GM18498 (cell line): ENCODE results near the gene PRPF6.

Experiments
- ATAC-seq: cut with Tn5 transposase; IDR thresholded peaks from one replicate; pipeline ENCODE4 v1.9.1; 2021; ENCODE audit warnings: mild to moderate bottlenecking, moderate library complexity; ENCODE audit not compliant: unreplicated experiment

PRPF6 gene

DNA sequence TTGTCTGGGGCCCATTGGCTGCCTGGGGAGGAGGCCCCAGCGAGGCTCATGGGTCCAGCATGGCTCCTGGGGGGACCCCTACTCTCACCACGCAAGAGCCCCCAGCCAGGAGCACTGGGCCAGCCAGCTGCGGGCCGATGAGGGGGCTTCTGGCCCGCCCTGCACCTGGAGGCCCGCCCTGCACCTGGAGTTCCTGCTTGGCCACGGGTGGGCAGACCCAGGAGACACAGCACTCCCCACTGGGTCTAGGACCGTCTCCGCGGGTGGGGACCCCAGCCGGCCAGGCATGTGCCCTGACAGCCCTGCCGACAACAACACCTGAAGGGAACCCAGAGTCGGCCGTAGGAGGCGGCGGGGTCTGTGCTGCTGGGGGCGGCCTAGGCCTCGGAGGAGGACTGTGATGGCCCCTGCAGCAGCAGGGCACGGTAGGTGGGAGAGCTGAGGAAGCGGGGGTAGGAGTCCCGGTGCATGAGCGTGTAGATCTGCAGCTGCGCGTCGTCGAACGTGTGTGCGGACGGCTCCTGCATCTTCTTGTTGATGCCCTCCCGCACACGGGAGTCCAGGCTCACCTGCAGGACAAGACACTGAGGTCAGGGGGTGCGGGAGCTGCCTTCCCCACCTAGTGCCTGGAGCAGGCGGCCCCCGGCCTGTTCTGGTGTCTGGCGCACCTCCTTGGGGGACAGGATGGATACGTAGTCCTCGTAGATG, 92.7 kb downstream of the PRPF6 start:
- no peak for ATAC-seq

DNA sequence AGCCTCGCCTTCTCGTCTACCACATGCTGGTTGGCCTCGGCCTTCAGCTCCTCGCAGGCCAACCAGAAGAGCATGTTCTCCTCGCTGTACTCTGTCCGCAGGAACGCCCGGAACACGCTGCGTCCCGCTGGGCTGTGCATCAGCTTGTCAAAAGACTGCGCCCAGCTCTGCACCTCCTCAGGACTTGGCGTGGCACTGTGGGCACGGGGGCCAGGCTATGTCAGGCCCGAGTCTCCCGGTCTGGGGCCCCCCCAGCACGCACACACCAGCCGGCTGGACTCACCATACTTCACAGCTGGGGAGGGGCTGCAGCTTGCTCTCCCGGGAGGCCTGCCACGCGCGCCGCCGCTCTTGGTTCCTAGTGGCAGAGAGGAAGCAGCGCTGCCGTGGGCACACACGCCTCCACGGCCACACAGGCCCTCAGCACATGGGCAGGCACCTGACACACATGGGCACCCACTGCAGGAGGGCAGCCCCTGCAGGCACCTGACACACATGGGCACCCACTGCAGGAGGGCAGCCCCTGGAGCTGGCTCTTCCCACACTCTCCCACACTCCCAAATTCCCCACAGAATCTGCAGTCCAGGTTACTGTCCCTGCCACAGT, 93.4 kb downstream of the PRPF6 start:
- ATAC-seq, result no peak

DNA sequence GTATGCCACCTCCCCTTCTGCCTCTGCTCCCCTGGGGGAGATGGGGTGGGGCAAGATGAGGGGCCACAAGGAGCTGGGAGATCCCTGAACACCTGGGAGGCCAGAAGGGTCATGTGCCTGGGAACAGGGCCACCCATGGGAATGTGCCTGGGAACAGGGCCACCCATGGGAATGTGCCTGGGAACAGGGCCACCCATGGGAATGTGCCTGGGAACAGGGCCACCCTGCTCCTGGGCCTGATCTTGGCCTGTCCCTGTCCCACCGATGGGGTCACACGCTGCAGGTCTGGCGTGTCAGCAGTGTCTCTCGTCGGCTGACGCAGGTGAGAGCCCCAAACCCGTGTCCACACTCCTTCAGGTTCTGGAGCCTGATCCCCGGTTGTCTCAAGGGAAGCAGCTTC, 94.0 kb downstream of the PRPF6 start:
- ATAC-seq, result no peak

DNA sequence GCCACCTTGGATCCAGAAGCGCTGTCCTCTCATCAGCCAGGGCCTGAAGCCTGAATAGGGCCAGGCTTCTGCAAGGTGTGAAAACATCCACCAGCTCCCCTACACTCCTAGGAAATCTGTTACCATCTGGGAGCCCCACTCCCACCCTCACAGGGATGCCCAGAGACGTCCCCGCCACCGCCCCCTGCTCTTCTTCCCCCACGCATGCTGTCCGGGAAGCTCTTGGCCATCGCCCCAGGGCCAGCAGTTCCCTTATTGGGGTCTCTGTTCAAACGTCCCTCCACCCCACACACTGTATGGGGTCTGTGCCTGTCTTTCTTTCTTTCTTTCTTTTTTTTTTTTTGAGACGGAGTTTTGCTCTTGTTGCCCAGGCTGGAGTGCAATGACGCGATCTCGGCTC, 94.6 kb downstream of the PRPF6 start:
- ATAC-seq, result no peak

DNA sequence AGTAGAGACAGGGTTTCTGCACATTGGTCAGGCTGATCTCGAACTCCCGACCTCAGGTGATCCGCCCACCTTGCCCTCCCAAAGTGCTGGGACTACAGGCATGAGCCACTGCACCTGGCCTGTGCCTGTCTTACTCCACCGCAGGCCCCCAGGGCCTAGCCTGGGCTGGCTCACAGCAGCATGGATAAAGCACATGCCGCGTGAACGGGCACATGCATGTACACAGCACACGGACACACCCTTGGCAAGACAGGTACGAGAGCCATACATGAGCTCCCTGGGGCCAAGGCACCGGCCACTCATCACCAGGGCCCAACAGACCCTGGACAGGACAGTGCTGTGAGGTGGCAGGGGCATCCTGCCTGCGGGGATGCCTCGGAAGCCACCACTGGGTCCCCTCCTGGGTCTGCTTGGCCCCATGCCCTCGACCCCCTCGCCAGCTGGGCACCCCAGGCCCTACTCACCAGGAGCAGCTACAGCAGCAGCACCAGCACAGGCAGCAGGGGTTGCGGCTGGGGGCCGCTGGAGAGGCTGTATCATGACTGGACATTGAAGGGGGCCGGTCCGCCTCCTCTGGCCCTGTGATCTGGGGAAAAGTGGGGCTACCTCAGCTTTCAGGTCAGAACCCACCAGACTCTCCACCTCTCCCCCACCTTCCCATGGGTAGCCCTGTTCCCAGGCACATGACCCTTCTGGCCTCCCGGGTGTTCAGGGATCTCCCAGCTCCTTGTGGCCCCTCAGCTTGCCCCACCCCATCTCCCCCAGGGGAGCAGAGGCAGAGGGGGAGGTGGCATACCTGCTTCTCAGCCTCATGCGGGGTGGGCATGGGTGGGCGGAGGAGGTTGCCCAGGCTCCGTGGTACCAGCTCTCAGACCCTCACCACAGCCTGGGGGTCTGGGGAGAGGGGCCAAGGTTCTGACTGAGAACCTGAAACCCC, 95.4 kb downstream of the PRPF6 start:
- no peak for ATAC-seq

DNA sequence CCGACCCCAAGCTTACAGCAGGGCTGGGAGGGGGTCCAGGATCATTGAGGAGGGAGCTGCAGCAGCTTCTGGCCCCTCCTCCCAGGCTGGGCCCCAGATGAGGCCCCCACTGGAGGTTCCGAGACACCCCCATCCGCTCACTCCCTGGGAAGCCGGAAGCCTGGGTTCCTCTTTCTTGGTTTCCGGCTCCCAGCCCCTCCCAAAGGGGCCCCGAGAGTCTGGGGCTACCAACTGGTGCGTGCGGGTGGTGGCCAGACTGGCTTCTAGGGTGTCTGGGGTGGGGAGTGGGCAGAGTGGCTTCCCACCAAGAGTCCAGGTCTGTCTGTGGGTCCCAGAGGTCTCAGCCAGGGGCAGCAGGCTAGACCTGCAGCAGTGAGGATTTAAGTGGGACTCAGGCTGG, 96.2 kb downstream of the PRPF6 start:
- ATAC-seq, result no peak

DNA sequence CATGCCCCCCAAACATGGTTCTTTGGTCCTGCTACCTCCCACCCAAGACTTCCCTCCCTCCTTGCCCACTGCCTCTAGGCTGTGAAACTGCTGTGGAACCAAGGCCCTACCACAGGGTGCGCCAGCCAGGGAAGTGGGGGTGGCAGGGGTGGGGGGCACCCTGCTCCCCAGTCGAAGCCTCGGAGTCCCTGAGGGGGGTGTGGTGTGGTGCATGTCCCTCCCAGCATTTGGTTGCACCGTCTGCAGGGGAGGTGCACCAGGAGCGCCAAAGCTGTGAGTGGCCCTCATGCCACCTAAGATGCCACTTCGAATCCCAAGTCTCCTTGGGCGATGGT, 96.6 kb downstream of the PRPF6 start:
- ATAC-seq, result no peak

DNA sequence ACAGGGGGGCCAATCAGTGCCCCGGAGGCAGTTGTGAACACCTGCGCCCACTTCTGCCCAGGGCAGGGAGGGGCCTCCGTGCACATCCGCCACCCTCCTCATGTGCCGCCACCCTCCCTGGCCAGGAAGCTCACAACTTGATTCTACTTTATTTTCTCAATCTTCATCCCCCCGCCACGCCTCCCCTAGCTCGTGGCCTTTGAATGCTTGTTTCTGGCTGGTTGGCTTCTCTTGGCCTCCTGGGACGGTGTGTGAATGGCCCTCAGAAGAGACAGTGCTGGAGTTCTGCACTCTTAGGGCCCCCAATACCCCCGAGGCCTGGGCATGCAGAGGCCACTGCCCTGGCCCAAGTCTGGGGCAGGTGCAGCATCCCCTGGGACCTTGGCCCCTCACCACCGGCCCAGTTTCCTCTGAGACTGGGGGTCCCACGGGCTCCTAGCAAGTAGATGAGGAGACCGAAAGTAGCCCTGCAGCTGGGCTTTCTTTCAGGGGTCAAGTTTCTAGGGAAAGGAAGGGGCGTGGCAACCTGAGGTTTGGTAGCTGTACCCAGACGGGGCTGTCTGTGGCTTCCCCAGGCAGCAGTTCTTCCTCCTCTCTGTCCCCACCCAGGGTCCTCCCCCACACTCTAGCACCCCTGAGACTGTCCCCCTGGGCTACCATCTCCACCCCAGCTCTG, 97.1 kb downstream of the PRPF6 start:
- ATAC-seq, result no peak

DNA sequence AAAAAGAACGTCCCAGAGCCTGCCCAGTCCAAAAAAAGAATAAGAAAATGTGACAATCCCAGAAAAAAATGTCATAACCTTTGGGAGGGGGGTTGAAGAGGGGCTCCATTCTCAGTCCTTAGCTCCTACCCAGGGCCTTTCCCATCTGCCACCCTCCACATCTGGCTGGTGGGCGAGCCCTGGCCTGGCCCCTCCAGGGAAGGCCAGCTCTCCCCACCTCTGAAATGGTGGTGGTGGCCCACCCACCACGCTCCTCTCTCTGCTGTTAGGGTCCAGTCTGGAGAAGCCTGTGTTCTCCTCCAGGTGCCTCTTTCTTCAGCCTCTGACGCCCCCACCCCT, 98.0 kb downstream of the PRPF6 start:
- no peak for ATAC-seq

DNA sequence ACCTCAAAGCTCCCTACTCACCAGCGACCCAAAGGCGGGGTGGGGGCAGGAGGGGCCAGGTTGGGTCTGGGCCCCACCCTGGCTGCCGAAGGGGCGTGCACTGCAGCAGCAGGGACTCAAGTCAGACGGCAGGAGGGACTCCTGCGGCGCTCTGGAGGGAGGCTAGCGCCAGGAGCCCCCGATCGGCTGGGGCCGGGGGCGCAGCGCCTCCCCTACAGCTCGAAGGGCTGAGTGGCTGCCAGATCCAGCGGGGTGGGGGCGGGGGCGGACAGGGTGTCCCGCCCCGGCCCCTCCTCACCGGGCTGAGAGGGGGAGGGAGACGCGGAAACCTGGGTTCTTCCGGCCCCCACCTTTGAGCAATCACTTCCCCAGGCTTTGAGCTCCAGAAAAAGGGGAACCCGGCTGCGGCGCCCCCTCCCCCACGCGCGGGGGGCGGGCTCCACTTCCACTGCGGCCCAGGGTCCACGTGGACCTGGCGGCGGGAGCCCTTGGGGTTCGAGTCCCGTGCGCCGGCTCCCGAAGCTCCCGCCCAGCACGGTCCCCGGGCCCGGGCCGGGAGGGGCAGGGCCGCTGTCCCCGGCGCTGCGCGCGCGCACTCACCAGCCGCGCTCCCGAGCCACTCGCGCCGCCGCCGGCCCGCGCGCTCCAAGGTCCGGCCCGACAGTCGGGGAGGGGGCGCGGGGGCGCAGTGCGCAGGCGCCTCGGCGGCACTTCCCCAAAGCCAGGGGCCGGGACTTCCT, 98.5 kb downstream of the PRPF6 start, which contains the start of gene RGS19:
RGS19 (minus strand) TSS at position 246 of the 740 bp plus-strand sequence. CDS start 2,632 bp downstream, outside the sequence.
- peak; percentile 55 for ATAC-seq

DNA sequence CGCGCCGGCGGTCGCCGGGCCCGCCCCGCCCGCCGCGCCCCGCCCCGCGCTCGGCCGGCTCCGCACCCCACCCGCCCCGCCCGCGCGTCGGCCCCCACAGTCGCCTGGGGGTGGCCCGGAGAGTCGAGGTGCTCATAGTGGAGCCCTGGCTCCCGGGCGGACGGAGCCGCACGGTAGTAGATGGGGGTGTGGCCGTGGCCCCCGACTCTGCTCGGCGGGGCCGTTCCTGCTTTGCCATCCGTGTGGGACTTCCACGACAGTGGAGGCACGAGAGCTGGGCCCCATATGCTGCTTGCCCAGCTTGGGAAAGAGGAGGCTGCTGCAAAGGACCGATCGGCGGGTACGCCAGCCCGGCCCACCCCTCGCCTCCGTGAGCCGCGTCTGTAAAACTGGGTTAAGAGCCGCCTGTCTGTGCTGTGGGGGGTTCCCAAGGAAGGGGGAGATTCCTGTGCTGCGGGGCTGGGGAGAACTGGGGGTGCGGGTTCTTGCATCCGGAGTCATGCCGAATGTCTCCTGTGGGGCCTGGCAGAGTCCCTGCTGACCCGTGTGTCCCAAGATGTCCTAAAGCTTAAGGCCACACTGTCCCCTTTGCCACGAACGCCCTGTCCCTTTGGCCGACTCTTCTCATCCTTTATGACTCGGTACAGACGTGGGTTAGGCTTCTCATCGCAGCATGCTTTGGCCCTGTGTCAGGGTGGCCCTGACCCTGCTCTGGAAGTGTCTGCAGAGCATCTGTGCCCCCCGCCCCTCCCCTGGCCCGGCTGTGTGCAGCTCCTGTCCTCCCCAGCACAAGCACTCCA, 99.3 kb downstream of the PRPF6 start, which contains the start of gene OPRL1:
OPRL1 (plus strand) TSS at position 70 of the 800 bp plus-strand sequence. CDS start 12,639 bp downstream, outside the sequence.
- ATAC-seq, result peak; percentile 1

DNA sequence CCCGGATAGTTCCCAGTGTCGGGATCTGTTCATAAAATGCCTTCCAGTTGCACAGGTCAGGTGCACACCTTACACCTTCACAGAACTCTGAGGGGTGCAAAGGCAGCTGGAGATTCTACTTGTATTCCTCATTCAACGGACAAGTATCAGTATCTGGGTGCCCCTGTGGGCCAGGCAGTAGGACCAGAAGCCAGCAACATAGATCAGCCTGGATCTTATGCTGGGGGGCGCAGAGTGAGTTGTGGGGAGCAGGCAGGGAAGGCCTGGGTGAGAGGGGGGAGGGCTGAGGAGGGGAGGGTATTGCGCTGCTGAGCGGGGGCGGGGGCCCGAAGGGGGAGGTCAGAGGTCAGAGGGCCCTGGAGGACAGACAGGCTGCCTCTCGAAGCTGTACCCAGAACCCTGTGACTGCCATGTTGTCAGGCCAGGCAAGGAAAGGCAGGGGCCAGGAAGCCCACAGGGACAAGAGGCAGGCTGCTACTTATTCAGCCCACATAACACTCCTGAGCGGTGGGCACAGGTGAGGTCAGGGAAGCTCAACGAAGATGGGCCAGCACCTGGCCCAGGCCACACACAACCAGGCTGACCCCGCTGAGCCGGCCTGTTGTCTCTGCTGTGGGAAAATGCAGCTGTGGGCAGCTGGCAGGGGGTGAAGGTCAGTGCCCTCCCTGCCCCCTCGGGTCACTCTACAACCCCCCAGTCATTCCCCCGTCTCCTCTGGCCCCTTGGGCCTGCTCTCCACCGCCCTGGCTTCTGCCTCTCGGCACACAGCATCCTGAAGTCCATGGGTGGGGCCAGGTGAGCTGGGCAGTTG, 100.1 kb downstream of the PRPF6 start:
- no peak for ATAC-seq

DNA sequence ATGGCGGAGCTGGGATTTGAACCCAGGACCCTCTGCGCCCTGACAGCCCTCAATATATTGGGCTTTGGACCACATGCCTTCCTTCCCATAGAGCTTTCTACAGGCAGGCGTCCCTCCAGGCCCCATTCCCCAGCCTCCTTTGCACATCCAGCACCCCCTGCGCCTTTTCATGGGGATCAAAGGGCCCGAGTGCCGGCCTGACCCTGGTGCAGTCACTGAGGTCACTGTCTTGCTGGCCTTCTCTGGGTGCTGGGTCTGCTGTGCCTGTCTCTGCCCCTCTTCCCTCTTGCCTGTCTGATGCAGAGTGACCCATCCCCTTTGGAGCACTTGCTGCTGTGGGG, 100.7 kb downstream of the PRPF6 start:
- no peak for ATAC-seq

DNA sequence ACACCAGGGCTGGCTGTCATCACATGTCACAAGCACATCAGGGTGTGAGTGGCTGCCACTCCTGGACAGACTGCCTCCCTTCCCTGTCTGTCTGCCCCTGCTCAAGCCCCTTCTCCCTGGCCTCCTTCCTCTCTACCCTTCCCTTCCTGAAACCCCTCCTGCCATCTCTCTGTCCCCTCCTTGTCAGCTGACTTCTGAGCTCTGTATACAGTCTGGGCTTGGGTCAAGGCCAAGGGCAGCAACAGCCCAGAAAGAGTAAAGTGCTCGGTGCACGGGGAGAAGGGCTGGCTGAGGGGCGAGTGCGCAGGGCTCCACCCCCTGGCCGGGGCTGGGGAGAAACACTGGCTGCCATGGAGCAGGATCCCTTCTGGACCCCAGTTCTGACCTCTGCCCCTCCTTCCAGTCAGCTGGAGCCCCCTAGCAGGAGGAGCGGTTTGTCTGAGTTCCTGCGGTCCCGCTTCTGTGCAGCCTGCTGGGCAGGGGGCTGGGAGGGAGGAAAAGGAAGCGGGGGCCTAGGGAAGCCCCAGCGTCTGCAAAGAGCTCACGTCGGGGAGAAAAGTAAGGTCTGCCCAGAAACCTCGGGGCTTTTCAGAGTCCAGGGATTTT, 101.3 kb downstream of the PRPF6 start:
- no peak for ATAC-seq
